PFSK-1 (cell line): ENCODE data around the gene PLD5.

Source experiments
- FOXP2 ChIP-seq: optimal IDR thresholded peaks from 2 replicates; pipeline ENCODE3; 2011; ENCODE audit warnings: borderline replicate concordance, control low read depth, inconsistent platforms; ENCODE audit not compliant: insufficient read depth; ENCODE audit errors: extremely low read length, extremely low read depth
- POLR2AphosphoS5 ChIP-seq: IDR thresholded peaks from 2 replicates; pipeline ENCODE4 v1.6.1; 2012; ENCODE audit warnings: low read depth, mild to moderate bottlenecking, control low read depth, low read length, moderate library complexity
- REST ChIP-seq, 2 experiments: IDR thresholded peaks; 2 replicates each; pipeline versions ENCODE4 v1.6.1 to v1.8.0; 2011 to 2012; ENCODE audit warnings: low read depth in 2 of 2, low read length in 2 of 2, control low read depth in 1 of 2, inconsistent platforms in 1 of 2, mild to moderate bottlenecking in 1 of 2, moderate library complexity in 1 of 2; ENCODE audit not compliant: insufficient read depth in 1 of 2
- SIN3A ChIP-seq: IDR thresholded peaks from 2 replicates; pipeline ENCODE4 v1.6.1; 2012; ENCODE audit warnings: mild to moderate bottlenecking, low read length, moderate library complexity, borderline replicate concordance; ENCODE audit not compliant: insufficient read depth
- TAF1 ChIP-seq: IDR thresholded peaks from 2 replicates; pipeline ENCODE4 v1.6.1; 2012; ENCODE audit warnings: low read length, control low read depth, borderline replicate concordance; ENCODE audit not compliant: insufficient read depth

DNA sequence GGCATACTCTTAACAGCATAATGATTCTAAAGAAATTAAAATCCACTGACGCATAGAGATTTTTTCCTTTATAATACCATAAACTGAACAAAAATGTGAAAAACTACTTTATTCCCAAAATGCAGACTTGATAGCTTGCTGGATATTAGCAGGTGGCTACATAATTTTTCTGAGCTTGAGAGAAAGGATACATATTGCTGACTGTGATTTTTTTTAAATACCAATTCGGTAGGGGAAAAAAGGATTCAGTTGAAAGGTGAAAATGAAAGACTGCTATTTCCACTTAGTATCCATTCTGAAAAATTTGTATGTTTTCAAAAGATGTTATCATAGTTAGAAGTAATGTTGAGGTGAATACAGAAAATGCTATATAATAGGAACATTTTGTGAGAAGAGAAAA is 435.6 kb downstream of the PLD5 start:
- TF ChIP-seq POLR2AphosphoS5 (no peak), SIN3A (no peak), TAF1 (no peak), REST (IDR thresholded peaks at IDR 0.05; ENCODE audit: insufficient read depth in 1 of 2, low read depth in 2 of 2, low read length in 2 of 2) (no peak), FOXP2 (no peak)
